Trophoblast cell (in vitro differentiated cells and primary cell): ENCODE data around the gene USP1.

ENCODE experiments used
- DNase-seq, 2 donors: peaks; one replicate each; pipeline ENCODE4 v3.0.0-alpha.2; 2016
- H2AFZ ChIP-seq: 2 replicates; pipeline ENCODE4 v1.6.1; 2013; ENCODE audit warnings: low read length, moderate library complexity, mild to moderate bottlenecking; ENCODE audit not compliant: insufficient read depth, poor library complexity
- H2AK5ac ChIP-seq: 2 replicates; pipeline ENCODE4 v1.6.1; 2013; ENCODE audit warnings: mild to moderate bottlenecking, low read length
- H2BK120ac ChIP-seq: 2 replicates; pipeline ENCODE4 v1.6.1; 2013; ENCODE audit warnings: low read length, mild to moderate bottlenecking, moderate library complexity; ENCODE audit not compliant: insufficient read depth, poor library complexity
- H2BK12ac ChIP-seq: 2 replicates; pipeline ENCODE4 v1.6.1; 2013; ENCODE audit warnings: mild to moderate bottlenecking, low read length, moderate library complexity
- H2BK5ac ChIP-seq: 2 replicates; pipeline ENCODE4 v1.6.1; 2013; ENCODE audit warnings: low read length, low read depth, moderate library complexity, mild to moderate bottlenecking; ENCODE audit not compliant: poor library complexity
- H3K14ac ChIP-seq: 2 replicates; pipeline ENCODE4 v1.6.1; 2013; ENCODE audit warnings: mild to moderate bottlenecking, low read length
- H3K18ac ChIP-seq: 2 replicates; pipeline ENCODE4 v1.6.1; 2013; ENCODE audit warnings: mild to moderate bottlenecking, low read length
- H3K23ac ChIP-seq: 2 replicates; pipeline ENCODE4 v1.6.1; 2013; ENCODE audit warnings: low read length
- H3K27ac ChIP-seq: 2 replicates; pipeline ENCODE4 v1.5.1; 2013; ENCODE audit warnings: low read depth, mild to moderate bottlenecking, inconsistent platforms, low read length, moderate library complexity
- H3K27me3 ChIP-seq: 2 replicates; pipeline ENCODE4 v1.6.1; 2013; ENCODE audit warnings: inconsistent platforms, mild to moderate bottlenecking, low read length, moderate library complexity; ENCODE audit not compliant: insufficient read depth
- H3K36me3 ChIP-seq, 2 experiments: 1 replicate in 1 of 2; 2 replicates in 1 of 2; pipeline ENCODE4 v1.6.1; 2013; ENCODE audit warnings: low read length in 2 of 2, mild to moderate bottlenecking in 2 of 2, moderate library complexity in 1 of 2; ENCODE audit not compliant: insufficient read depth in 2 of 2, control insufficient read depth in 1 of 2
- H3K4ac ChIP-seq: 2 replicates; pipeline ENCODE4 v1.6.1; 2013; ENCODE audit warnings: low read depth, mild to moderate bottlenecking, low read length, moderate library complexity
- H3K4me1 ChIP-seq, 2 experiments: 1 replicate in 1 of 2; 2 replicates in 1 of 2; pipeline ENCODE4 v1.6.1; 2013; ENCODE audit warnings: low read length in 2 of 2, mild to moderate bottlenecking in 2 of 2, moderate library complexity in 1 of 2; ENCODE audit not compliant: insufficient read depth in 2 of 2, control insufficient read depth in 1 of 2
- H3K4me2 ChIP-seq: 2 replicates; pipeline ENCODE4 v1.6.1; 2013; ENCODE audit warnings: inconsistent platforms, mild to moderate bottlenecking, low read length, moderate library complexity
- H3K4me3 ChIP-seq: 2 replicates; pipeline ENCODE4 v1.5.1; 2013; ENCODE audit warnings: mild to moderate bottlenecking, low read depth, low read length, inconsistent platforms
- H3K79me1 ChIP-seq: one replicate; pipeline ENCODE4 v1.6.1; 2013; ENCODE audit warnings: low read length
- H3K79me2 ChIP-seq: 2 replicates; pipeline ENCODE4 v1.6.1; 2013; ENCODE audit warnings: low read length, mild to moderate bottlenecking; ENCODE audit not compliant: control insufficient read depth, insufficient read depth, poor library complexity
- H3K9ac ChIP-seq: 2 replicates; pipeline ENCODE4 v1.6.1; 2013; ENCODE audit warnings: mild to moderate bottlenecking, low read length
- H3K9me3 ChIP-seq: 2 replicates; pipeline ENCODE4 v1.6.1; 2013; ENCODE audit warnings: low read depth, mild to moderate bottlenecking, control low read depth, inconsistent platforms, low read length; ENCODE audit not compliant: insufficient read depth
- H4K12ac ChIP-seq: 2 replicates; pipeline ENCODE4 v1.6.1; 2013; ENCODE audit warnings: low read depth, mild to moderate bottlenecking, low read length, moderate library complexity
- H4K8ac ChIP-seq: 2 replicates; pipeline ENCODE4 v1.6.1; 2013; ENCODE audit warnings: low read depth, mild to moderate bottlenecking, low read length, moderate library complexity
- H4K91ac ChIP-seq: one replicate; pipeline ENCODE4 v1.6.1; 2013; ENCODE audit warnings: low read depth, mild to moderate bottlenecking, low read length, moderate library complexity
- WGBS: extraction: QIAGEN DNeasy Blood & Tissue Kit; methylation state at CpG from one replicate; pipeline ENCODE4 v1.1.7; 2013; ENCODE audit warnings: missing lambda C conversion rate; ENCODE audit not compliant: insufficient read length, insufficient coverage; ENCODE audit errors: extremely low coverage; 5-methylcytosine and 5-hydroxymethylcytosine counted together

Gene USP1

GRCh38 chr1:62448221-62448933 lies 11.5 kb downstream of the USP1 start:
- Histone ChIP-seq H3K4me2 (no peak overlapping the region), H3K23ac (no peak overlapping the region), H3K4me3 (no peak overlapping the region), H3K14ac (no peak overlapping the region), H3K79me2 (no peaks in the 10 kb centered on the region), H4K12ac (no peak overlapping the region), H3K27me3 (no peaks in the 10 kb centered on the region), H2BK120ac (no peak overlapping the region), H3K4me1 (no peaks in the 10 kb centered on the region), H2BK12ac (no peak overlapping the region), H3K27ac (no peak overlapping the region), H2AFZ (no peak overlapping the region), H3K9ac (no peak overlapping the region), H3K4ac (no peak overlapping the region), H2BK5ac (no peak overlapping the region), H4K91ac (no peak overlapping the region), H3K79me1 (no peaks in the 10 kb centered on the region), H3K36me3 (peaks cover 13 to 20% of the 10 kb centered on the region in 2 experiments), H4K8ac (no peak overlapping the region), H2AK5ac (no peak overlapping the region), H3K9me3 (no peaks in the 10 kb centered on the region), H3K18ac (no peak overlapping the region)
- DNase-seq, result no peak
- no CpG with 5 or more reads among the region's 3 CpGs for WGBS

DNA sequence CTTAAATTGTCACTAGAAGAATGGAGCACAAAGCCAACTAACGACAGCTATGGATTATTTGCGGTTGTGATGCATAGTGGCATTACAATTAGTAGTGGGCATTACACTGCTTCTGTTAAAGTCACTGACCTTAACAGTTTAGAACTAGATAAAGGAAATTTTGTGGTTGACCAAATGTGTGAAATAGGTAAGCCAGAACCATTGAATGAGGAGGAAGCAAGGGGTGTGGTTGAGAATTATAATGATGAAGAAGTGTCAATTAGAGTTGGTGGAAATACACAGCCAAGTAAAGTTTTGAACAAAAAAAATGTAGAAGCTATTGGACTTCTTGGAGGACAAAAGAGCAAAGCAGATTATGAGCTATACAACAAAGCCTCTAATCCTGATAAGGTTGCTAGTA lies 13.5 kb downstream of the USP1 start:
- no peak overlapping the region for H3K27ac ChIP-seq
- H3K9me3 ChIP-seq, result no peaks in the 10 kb centered on the region
- H2BK120ac ChIP-seq, result no peak overlapping the region

GRCh38 chr1:62452951-62453350 lies 16.1 kb downstream of the USP1 start:
- no peak overlapping the region for H3K9ac ChIP-seq
- H2AFZ ChIP-seq, result no peak overlapping the region
- no peak overlapping the region for H2BK120ac ChIP-seq
- no peaks in the 10 kb centered on the region for H3K9me3 ChIP-seq
- H3K27ac ChIP-seq, result no peak overlapping the region
- H2BK5ac ChIP-seq, result no peak overlapping the region
- no peak overlapping the region for H2BK12ac ChIP-seq
- no peak overlapping the region for H2AK5ac ChIP-seq
- no peak overlapping the region for H4K12ac ChIP-seq
- no peaks in the 10 kb centered on the region for H3K79me1 ChIP-seq
- DNase-seq, result no peak
- no peak overlapping the region for H3K18ac ChIP-seq
- peaks cover 8 to 15% of the 10 kb centered on the region in 2 experiments for H3K36me3 ChIP-seq
- no CpG with 5 or more reads among the region's 1 CpG for WGBS
- no peaks in the 10 kb centered on the region for H3K79me2 ChIP-seq
- H3K27me3 ChIP-seq, result no peaks in the 10 kb centered on the region
- no peak overlapping the region for H3K4me2 ChIP-seq
- no peaks in the 10 kb centered on the region for H3K4me1 ChIP-seq
- H3K4ac ChIP-seq, result no peak overlapping the region
- H4K91ac ChIP-seq, result no peak overlapping the region
- no peak overlapping the region for H3K4me3 ChIP-seq
- H4K8ac ChIP-seq, result no peak overlapping the region
- no peak overlapping the region for H3K23ac ChIP-seq
- H3K14ac ChIP-seq, result no peak overlapping the region

More for the DNA sequence above, 13.5 kb downstream of the USP1 start:
- Histone ChIP-seq H3K79me2 (no peaks in the 10 kb centered on the region), H3K14ac (no peak overlapping the region), H4K91ac (no peak overlapping the region), H3K27me3 (no peaks in the 10 kb centered on the region), H2AFZ (no peak overlapping the region), H4K12ac (no peak overlapping the region), H3K4me2 (no peak overlapping the region), H2BK5ac (no peak overlapping the region), H3K4me1 (no peaks in the 10 kb centered on the region), H3K36me3 (peaks cover 13 to 22% of the 10 kb centered on the region in 2 experiments), H3K23ac (no peak overlapping the region), H3K79me1 (no peaks in the 10 kb centered on the region), H3K4ac (no peak overlapping the region), H2BK12ac (no peak overlapping the region), H3K4me3 (no peak overlapping the region), H3K9ac (no peak overlapping the region), H3K18ac (no peak overlapping the region), H2AK5ac (no peak overlapping the region), H4K8ac (no peak overlapping the region)
- no CpG with 5 or more reads among the region's 2 CpGs for whole genome bisulfite sequencing
- no peak for DNase-seq

DNA sequence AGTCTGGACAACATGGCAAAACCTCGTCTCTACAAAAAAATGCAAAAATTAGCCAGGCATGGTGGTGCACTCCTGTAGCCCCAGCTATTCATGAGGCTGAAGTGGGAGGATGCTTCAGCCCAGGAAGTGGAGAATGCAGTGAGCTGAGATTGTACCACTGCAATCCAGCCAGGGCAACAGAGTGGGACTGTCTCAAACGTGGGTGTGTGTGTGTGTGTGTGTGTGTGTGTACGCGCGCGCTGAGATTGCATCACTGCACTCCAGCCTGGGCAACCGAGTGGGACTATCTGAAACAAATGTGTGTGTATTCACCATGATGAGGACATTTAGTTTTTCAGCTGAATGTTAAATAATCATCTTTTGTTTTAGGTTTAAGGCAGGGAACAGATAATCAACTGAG lies 21.1 kb downstream of the USP1 start:
- Histone ChIP-seq H3K27ac (no peak overlapping the region), H3K4ac (no peak overlapping the region), H2BK5ac (no peak overlapping the region), H3K36me3 (peaks cover 0 to 6% of the 10 kb centered on the region in 2 experiments), H2BK12ac (no peak overlapping the region), H3K79me2 (no peaks in the 10 kb centered on the region), H3K18ac (no peak overlapping the region), H3K4me2 (no peak overlapping the region), H3K4me3 (no peak overlapping the region), H3K9me3 (no peaks in the 10 kb centered on the region), H2AK5ac (no peak overlapping the region), H3K79me1 (no peaks in the 10 kb centered on the region), H3K4me1 (no peaks in the 10 kb centered on the region), H4K12ac (no peak overlapping the region), H4K8ac (no peak overlapping the region), H3K14ac (no peak overlapping the region), H2BK120ac (no peak overlapping the region), H3K9ac (no peak overlapping the region), H3K23ac (no peak overlapping the region), H2AFZ (no peak overlapping the region), H3K27me3 (no peaks in the 10 kb centered on the region), H4K91ac (no peak overlapping the region)
- no CpG with 5 or more reads among the region's 7 CpGs for WGBS
- DNase-seq, result no peak
